GM21619 (cell line): ENCODE results near the gene BIN1.
"Not testable (repeated sequence)": the region's sequence is repeated elsewhere in the genome, so short reads cannot be mapped to it uniquely, and the experiment has no call there.

Experiments used
- ATAC-seq: cut with Tn5 transposase; IDR thresholded peaks from one replicate; pipeline ENCODE4 v1.9.1; 2021; ENCODE audit not compliant: unreplicated experiment

The BIN1 gene

DNA sequence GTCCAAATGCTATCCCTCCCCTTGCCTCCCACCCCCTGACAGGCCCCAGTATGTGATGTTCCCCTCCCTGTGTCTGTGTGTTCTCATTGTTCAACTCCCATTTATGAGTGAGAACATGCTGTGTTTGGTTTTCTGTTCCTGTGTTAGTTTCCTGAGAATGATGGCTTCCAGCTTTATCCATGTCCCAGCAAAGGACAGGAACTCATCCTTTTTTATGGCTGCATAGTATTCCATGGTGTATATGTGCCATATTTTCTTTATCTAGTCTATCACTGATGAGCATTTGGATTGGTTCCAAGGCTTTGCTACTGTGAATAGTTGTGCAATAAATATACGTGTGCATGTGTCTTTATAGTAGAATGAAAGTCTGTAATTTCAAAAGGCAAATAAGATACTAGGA, 78.2 kb downstream of the BIN1 start:
- not testable (repeated sequence) for ATAC-seq

DNA sequence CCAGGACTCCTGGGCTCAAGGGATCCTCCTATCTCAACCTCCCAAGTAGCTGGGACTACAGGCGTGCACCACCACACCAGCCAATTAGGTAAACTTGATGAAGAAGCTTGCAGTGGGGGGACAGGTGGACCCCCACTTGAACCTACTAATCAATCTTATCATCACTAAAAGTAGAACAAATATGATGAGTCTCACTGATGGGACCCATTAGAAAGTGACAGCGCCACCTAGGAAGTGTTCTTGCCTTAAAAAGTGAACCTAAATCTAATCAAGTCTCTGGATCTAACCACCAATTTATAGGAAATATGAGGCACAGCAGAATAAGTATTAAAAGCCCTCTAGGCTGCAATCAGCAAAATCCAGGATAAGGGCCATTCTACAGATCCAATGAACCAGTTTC, 79.2 kb downstream of the BIN1 start:
- no peak for ATAC-seq

DNA sequence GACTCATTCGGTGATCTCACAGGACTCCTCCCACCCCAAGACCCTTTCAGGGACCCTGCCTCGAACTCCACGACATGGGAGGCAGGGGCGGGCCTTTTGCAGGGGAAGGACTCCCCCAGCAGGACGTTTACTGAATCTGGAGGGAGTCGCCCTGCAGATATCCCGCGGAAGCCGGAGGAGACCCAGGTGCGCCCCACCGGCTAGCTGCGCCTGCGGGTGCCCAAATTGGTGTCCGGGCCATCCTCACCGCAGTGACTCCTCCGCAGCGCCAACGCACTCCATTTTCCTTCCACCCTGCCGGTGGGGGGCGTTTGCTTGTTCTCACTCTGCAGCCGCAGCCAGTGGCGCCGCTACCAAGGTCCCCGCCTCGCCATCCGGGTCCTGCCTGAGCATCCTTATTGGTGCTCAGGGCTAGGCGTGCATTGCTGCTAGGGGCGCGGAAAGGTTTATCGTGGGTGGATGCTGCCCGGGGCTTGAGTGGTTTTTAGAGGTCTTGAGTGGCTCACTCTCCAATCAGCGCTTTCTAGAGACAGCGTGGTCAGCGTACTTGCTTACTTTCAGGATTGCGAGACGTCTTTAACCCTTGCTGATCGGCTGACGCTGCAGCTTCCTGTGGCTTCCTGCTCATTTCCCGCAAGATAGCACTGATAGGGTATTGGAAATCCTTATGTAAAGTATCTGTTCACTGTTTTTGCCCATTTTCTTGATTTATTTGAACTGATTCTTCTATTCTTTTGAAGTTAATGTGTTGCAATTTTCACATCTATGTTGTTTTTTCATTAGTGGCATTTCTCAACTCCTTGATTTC, 81.4 kb downstream of the BIN1 start:
- peak; percentile 95 for ATAC-seq

DNA sequence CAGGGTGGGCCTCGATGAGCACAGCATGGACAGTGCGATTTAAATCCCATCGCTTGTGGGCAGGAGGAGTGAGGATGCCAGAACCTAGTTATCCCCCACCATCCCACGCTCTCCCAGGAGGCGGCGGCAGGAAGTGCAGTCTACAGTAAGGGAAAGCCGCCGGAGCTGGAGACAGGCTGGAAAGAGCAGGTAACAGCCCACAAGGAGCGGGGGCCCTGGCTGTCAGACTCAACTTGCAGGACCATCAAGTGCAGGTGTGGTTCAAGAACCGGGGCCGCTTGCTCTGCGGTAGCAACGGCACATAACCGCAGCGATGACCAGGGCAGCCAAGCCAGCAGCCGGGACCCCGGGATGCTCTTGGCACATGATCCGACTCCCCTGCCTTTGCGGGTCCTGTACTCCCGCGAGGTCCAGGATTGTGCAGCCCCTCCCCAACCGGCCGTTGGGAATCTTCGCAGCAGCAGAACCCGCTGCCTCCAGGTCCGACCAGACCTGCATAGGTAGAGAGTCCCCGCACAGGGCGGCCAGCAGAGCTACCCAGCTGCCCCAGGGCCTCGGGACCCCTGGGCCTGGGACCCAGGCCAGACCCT, 82.1 kb downstream of the BIN1 start:
- no peak for ATAC-seq

DNA sequence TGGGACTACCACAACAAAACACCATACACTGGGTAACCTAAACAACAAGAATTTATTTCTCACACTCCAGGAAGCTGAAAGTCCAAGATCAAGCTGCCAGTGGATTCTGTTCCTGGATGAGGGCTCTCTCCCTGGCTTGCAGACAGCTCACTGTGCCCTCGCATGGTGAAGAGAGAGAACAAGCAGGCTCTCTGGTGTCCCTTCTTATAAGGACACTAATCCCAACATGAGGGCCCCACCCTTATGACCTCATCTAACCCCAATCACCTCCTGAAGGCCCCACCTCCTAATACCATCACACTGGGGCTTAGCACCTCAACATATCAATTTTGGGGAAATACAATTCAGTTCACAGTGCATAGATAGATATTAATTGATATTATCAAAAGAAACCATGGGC, 83.5 kb downstream of the BIN1 start:
- no peak for ATAC-seq

DNA sequence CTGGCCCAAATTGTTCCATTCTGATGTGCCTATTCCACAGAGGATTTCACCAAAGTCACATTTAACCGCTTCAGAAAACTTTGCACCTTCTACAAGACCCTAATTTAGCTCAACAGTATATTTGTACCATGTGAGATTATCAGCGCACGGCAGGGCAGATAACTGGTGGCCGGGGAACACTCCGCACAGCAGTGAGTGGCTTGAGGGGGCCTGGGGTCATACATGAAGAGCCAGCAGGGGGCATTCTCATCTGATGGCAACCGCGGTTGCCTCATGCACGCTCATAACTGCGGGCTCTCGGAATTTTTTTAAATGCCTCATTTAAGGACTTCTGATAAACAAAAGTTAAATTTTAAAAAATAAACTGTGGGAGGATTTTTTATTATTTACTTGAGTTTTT, 84.1 kb downstream of the BIN1 start:
- no peak for ATAC-seq

DNA sequence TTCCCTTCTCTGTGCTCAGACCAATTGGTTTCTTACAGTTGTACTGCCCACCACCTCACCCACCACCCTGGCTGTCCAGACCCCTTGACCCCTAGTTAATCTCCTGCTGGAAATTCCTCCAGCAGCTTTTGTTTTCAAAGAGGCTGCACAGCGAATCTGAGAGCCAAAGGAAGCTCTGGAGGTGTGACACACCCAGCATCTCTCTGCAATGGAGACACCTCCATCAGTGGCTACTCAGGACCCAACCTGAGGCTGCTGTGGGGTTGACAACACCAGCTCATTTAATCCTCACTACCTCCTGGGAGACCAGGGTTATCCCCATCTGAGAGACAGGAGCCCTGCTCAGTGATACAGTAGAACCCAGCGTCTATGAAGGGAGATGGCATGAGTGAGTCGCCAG, 86.4 kb downstream of the BIN1 start:
- no peak for ATAC-seq

DNA sequence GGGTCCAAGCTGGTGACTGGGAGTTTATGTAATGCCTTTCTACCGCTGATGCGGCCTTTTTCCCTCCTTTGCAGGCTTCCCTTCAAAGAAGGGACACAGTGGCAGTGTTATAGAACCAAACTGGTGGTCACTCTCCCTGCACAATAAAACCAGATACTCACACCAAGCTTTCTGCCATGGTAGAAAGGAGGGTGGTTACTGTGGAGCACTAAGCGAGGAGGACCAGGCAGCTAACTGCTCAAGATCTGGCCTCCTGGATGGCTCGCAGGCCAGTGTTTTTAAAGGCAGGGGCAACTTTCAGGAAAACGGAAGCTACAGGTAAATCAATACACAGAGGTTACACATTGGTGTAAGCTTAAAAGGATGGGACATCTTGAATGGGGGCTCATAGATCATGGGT, 89.4 kb downstream of the BIN1 start:
- no peak for ATAC-seq

DNA sequence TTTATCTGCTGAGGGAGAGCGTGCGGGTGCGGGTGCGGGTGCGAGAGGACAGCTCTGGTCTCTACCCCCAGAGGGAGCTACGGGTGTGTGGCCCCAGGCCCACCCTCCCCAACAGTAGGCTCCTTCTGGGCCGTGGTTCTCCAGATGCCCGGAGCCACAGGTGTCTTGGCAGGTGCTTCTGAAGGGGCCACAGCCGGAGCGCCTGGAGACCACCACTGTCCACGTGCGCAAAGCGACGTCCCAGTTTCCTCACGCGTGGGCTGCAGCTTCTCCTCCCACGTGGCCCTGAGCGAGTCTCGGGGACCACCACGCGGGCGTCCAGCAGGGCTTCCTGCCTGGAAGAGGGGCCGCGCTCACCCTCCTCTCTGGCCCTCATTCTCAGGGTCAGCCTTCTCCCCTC, 90.6 kb downstream of the BIN1 start:
- ATAC-seq: no peak

DNA sequence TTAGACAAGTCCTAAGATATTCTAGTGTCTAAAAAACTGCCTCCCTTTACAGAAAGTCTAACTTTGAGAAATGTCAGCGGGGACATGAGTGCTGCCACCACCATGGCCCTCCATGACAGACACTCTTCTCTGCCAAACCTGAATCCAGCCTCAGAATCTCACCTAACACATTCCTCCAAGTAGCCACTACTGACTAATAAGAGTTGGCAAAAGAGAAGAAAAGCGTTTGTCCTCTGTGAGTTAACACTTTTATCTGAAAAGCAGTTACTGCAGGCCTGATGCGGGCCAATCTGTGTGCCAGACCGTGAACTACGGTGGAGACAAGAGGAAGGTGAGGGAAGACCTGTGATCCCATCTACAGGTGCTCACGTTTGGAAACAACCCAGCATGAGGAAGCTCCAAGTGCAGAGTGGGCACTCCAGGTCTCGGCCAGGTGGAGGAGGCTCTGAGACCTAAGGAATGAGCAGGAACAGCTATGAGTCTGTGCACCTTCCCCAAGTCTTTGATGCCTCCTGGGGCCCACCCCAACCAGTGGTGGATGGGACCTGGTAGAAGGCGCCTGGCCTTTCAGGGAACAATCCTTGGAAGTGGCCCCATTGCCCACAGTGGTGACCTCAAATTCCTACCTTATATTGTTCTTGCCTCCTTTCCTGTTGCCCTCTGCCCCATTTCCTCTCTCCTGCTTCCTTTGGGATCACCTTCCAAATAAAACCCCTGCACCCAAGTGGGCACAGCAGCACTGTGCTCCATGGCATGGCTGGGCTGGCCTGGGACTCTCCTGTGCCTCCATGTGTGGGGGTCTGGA, 91.6 kb downstream of the BIN1 start:
- ATAC-seq: no peak

DNA sequence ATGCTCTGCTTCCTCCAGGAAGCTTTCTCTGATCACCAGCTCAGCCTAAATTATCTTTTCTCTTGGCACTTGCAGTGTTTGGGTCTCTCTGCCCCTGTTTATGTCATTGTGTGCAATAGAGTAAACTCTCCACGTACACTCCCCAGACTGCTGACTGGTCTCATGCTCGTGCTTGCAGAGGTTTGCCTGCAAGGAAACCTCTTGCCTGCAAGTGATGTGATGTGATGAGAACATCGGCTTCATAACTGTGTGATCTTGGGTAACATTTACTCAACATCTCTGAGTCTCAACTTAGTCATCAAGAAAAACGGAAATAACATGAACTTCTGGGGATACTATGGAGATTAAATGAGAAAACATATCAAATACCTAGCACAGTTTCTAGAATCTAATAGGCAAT, 92.3 kb downstream of the BIN1 start:
- no peak for ATAC-seq

DNA sequence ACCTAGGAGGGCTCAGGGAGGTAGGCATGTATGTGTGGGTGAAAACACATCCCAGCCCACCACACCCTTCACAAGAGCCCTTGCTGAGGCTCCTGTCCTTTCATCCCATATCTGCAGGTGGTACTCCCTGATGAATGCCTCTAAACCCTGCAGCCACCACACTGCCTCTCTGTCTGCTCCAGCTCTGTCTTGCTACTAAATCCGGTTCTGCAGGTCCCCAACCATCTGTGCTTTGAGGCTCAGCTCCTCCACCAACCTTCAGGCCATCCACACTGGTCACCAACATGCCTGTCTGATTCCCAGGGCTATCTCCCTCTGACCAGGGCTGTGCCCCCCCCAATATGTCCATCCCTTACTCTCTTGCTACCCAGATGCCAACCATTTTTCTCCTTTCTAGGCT, 92.7 kb downstream of the BIN1 start:
- no peak for ATAC-seq

DNA sequence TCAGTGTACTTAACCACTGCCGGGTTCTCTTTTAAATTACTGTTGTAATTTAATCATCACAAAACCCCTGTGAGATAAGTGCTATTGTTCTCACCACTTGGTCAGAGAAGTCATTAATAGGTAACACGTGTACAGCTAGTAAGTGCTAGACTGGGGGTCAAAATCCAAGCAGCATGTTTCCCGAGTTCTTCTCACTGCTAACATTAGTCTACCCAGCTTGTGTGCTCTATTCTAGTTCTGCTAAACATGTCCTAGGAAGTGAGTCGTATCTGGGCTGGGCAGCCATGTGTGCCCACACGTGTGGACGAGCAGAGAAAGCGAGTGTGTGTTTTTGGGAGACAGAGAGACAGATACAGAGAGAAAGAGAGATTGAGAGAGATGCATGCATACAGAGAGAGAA, 94.1 kb downstream of the BIN1 start:
- no peak for ATAC-seq

DNA sequence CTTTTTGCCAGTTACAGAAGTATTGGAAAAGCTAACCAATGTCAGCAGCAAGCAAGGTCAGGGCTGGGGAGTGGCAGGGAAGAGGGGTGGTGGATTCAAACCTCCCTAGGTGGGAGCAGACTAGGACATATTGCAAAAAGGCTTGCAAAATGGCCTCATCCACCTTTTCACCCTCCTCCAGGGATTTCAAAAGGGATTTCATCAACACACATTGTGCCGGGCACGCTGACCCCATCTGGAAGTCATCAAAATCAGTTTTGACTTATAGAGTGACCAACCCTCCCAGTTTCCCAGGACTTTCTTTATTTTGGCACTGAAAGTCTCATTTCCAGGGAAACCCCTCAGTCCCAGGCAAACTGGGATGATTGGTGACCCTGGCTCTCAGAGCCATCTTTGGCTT, 94.7 kb downstream of the BIN1 start:
- no peak for ATAC-seq

DNA sequence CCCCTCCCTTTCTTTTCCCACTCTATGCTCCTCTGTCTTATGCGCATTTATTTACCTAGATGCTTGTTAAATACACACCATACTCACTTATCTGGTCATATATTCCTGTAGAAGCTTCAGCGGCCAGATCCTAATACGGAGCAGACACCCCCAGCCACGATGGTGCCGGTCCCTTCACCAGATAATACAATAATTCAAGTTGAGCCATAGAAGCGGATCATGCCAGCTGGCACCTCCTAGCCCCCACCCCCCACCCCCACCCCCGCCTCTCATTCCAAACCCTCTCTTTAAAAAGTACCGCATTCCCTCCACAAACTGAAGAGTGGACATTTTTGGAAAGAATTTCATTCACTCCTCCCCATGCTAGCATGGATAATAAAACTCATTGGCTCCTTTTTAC, 95.2 kb downstream of the BIN1 start:
- no peak for ATAC-seq

DNA sequence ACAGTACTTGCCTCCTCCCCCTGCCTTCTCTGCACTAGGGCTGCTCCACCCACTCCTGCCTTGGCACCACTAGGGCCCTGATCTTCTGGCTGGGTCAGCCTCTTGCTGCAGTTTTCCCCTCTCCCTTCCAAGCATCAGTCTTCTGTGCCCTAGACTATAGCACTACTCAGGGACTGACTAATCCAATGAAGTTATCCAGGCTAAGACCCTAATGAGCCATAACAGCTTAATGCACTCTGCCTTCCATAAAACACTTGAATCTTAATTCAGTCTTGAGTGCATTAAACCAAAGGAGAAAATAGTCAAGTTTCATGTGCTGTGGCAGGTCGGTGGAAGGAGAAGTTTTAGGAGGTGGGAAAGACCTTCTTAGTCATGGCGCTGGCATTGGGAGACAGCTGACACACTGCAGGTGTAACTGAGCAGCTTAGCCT, 95.7 kb downstream of the BIN1 start:
- no peak for ATAC-seq

DNA sequence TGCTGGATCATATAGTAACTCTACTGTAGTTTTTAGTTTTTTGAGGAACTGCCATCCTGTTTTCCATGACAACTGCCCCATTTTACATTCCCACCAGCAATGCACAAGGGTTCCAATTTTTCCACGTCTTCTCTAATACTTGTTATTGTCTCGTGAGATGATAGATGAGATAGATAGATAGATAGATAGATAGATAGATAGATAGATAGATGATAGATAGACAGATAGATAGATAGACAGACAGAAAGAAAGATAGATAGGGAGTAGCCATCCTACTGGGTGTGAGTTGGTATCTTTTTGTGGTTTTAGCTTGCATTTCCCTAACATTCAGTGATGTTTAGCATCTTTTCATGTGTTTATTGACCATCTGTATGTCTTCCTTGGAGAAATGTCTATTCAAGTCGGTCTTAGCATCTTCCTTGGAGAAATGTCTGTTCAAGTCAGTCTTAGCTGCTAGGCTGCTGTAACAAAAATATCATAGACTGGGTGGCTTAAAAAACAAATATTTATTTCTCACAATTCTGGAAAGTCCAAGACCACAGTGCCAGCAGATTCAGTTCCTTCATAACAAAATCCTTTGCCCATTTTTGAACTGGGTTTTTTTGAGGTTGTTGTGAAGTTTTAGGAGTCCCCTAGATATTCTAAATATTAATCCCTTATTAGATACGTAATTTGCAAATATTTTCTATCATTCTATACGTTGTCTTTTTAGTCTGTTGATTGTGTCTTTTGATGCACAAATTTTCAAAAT, 98.5 kb downstream of the BIN1 start:
- ATAC-seq: no peak

DNA sequence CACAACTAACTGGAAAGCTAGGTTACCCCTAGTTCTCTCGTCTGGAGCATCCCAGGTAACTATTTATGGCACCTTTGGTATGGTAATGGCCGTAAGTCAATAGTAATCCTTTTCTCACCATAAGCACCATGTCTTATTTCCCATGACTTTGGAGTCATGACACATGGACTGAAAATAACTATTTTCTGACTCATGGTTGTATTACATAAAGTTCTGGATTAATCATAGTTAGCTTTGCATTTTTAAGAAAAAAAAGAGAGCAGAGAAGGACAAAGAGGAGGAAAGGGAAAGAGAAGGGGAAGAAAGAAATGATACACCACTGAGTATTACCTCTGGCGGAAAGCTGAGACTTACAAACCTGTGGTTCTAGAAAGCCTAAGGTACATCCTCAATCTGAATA, 99.3 kb downstream of the BIN1 start:
- no peak for ATAC-seq

DNA sequence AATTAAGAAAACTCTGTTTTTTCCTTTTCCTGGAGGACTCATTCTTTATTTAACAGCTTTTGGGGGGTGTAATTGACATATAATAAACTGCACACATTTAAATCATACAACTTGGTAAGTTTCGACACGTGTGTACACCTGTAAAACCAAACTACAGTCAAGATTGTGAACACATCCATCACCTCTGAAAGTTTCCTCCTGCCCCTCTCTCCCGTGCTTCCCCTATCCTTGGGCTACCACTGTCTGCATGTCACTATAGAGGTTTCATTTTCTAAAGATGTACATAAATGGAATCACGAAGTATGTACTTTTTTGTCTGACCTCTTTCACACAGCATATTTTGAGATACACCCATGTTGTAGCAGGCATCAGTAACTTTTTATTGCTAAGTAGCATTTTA, 100.0 kb downstream of the BIN1 start:
- no peak for ATAC-seq

DNA sequence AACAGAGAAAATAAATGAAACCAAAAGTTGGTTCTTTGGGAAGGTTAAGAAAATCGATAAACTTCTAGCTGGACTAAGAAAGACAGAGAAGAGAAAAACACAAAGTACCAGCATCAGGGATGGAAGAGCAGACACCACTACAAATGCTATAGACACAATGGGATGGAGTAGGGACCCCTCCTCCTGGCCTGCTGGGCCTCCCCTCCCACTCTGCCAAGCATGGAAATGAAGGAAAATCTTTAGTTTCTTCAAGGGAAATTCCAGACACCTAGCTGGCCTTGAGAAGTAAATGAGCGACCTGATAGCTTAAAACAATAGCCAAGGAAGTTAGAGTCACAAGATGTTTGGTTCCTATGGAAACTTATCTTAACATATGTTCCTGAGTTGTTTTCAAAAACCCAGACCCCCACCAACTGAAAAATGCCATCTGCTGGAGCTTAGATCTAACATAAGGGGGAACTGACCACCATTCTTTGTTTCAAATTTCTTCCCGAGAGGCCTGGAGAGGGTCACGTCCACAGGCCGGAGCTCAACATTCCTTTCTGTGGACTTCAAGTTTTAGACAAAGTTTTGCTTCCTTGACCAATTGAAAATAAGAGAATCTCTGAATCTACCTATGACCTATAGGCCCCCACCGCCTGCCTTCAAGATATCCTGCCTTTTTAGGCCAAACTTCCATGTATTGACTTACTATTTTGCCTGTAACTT, 101.9 kb downstream of the BIN1 start:
- no peak for ATAC-seq
